OCI-LY3 (cell line): ENCODE measurements around the gene UST.

Experiments
- CTCF ChIP-seq: fragments of 200-600, 300-600 bp; sonication (generic); IDR thresholded peaks from 2 replicates; pipeline ENCODE4 v1.5.1; 2014; ENCODE audit warnings: antibody characterized with exemption, low read length, low read depth
- EZH2phosphoT487 ChIP-seq: fragments of 200-600 bp; shearing (Covaris generic); IDR thresholded peaks from 2 replicates; pipeline ENCODE4 v1.6.1; 2018; ENCODE audit warnings: antibody characterized with exemption, mixed run types, low read depth

DNA sequence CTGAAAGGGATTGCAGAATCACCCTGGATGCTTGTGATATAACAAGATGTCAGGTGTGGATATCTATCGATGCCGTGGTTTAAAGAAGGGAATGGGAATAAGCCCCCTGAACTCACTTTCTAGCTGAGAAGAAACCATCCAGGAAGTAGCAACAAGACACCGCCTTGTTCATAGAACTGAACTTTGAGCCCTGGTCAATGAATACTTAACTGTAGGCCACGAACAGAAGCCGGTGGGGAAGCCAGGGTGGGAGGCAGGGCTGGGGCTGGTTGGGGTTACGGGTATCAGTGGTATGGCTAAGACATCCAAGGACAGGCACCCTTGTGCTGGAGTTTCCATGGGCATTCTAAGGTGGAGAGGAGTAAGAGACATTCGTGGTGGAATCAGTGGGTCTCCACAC, 61.0 kb downstream of the UST start:
- TF ChIP-seq CTCF (no peak), EZH2phosphoT487 (no peak)
